NCI-H2196 treated with DMSO at 0.1 percent for 48 hours (cell line): Measurements from ENCODE around the gene IQGAP2.

Experiments
- DNase-seq: peaks from one replicate; lab custom pipeline; 2025; ENCODE audit not compliant: unreplicated experiment; lab: John Stamatoyannopoulos, UW

IQGAP2 gene

DNA sequence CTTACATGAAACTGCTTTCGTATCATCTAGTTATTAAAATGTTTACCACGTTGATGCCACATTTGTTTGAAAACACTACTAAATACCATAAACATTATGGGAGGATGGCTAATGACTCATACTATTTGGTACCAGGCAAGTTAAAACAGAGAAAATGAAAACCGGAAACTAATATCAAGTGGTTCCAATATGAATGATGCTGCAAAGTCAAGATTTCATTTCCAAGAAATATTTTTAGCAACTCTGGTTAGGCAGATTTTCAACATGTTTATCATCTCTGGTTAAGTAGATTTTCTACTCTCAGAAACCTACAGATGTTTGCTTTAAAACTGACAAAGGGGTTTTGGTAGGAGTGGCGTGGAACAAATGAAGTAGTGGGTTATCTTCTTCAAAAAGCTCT lies 307.9 kb downstream of the IQGAP2 start:
- no peak for DNase-seq

DNA sequence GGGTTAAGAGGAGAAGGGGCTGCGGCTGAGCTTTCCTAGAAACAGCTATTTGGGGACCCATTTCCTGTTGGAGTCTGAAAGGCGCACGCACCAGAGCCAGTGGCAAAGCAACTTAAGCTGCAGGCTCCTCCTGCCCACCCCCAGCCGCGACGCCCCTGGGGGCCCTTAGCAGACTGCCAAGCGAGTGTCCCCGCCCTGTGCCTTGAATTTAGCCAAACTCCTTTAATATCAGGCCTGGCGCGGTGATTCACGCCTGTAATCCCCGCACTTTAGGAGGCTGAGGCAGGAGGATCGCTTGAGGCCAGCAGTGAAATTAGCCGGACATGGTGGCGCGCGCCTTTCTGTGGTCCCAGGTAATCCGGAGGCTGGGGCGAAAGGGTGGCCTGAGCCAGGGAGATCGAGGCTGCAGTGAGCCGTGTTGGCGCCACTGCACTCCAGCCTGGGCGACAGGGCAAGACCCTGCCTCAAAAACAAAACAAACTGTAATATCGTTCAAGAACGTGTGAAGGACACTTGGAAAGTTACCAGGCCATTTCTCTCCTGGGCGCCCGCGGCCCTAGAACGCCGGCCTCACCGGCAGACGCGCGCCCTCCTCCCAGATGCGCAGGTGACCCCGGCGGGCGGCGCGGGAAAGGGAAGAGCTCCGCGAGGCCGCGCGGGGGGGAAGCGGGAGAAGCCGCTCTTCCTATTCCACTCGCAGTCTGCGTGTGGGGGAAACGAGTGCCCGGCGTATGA lies 311.8 kb downstream of the IQGAP2 start:
- no peak for DNase-seq

- no peak for DNase-seq
Observed at GRCh38 chr5:76715486-76715735, 312.3 kb downstream of the IQGAP2 start.

GRCh38 chr5:76715736-76716455 lies 312.8 kb downstream of the IQGAP2 start, which contains the start of gene F2R:
Gene F2R, plus strand, starts transcription at chr5:76716126. Its CDS starts 182 bp downstream, at chr5:76716308.
- DNase-seq, result no peak

DNA sequence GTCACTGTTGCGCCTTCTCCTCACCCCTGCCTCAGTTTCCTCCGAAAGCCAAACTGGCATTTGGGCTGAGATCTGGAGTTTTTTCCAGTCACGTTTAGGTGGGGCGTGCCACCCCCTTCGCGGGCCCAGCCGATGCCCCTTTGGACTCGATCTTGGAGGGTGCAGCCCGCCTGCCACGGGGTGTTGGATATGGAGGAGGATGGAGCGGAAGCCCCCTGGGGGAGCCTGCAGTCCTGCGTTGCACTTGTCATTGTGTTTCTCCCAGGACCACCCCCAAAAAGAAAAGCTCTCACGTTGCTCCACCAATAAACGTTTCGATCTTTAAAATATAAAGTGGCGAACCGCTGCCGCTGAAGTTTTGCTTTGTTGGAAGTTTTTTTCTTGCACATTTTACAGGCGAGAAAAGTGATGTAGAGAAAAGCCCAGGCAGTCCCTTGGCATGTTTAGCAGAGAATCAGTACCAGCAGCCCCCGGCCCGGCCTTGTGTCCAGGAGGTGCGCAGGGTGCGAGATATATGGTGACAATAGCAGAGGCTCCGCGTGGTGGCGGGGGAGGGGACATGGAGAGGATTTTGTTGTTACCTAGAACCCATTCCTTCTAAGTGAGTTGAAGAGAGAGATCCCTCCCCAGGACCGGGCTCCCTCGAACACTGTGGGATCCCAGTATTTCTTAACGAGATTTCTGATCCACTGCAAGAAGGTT lies 313.5 kb downstream of the IQGAP2 start:
- no peak for DNase-seq

DNA sequence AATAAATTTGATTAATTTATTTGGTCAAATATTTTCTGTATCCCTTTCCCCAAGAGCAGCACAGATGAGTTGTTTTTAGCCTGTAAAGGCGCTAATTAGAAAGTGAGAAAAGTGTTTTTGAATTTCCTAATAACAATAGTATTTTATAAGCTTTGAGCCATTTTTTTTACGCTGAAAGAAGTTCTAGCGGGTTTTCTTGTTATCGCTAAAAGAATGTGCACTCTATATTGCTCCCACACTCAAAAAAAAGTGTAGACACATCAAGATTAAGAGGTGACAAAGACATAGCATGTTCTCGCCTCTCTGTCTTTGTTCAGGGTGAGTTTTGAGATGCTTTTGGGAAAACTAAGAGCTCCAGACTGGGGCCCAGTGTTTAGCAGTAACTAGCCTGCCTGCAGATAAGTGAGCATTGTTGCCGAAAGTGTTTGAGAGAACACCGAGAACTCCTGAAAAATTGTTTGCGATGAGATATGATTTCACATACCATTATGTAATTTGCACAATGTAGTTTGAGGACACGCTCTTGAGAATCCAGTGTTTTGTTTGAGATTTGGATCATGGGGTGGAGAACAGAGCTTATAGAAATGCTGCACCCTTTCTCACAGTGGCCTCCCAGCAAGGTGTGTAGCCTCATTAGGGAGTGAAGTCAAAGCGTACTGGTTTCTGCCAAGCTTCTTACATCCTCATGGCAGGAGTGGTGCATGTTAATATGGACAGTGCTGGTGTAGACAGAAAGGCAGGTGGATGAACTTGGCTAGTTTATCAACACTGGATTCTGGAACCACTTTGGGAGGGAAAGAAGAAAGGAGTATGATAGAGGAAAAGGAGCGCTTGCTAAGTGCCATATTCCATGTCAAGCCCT lies 314.4 kb downstream of the IQGAP2 start:
- DNase-seq, result no peak

DNA sequence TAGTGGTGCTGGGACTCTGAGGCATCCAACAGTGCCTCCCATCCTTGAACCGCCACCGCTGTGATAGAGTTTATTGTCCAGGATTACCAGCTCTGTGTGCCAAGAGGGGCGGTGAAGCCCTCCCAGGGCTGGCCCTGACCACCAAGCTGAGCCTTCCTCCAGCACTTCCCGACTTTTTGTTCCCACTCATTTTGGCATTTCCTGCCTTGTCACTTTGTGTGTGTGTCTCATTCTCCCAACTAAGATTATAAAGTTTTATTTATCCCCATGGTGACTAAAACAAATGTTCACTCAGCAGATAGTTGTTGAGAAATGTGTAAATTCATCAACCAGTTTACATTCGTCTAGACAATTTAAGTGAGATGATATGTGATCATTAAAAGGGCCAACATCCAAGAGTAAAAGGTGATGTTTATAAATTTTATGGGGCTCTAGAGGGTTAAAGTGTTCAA lies 315.3 kb downstream of the IQGAP2 start:
- no peak for DNase-seq

GRCh38 chr5:76718880-76719279 lies 315.8 kb downstream of the IQGAP2 start:
- DNase-seq, result no peak

GRCh38 chr5:76720988-76721569 lies 318.0 kb downstream of the IQGAP2 start:
- no peak for DNase-seq

- DNase-seq, result no peak
Observed at GRCh38 chr5:76723266-76723665, 320.2 kb downstream of the IQGAP2 start.

- DNase-seq, result no peak
Observed at GRCh38 chr5:76723906-76724305, 320.8 kb downstream of the IQGAP2 start.

DNA sequence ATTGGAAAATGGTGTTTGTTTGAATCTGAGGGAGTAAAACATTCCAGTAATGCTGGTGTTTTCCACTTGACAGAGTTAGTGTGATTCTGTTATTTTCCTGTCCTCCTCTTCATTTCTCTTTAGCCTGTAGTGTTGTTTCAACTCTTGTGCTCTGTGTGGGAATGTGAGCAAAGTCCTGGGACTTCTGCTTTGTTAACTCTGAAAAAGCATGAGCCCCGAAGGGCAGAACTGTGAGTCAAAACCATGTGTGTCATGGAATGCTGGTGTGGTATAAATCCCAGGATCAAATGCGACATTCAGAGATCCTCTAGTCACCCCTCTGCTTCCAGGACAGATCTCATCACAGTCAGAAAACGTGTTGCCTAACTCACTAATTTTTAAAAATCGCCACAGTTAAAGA lies 321.8 kb downstream of the IQGAP2 start:
- no peak for DNase-seq

DNA sequence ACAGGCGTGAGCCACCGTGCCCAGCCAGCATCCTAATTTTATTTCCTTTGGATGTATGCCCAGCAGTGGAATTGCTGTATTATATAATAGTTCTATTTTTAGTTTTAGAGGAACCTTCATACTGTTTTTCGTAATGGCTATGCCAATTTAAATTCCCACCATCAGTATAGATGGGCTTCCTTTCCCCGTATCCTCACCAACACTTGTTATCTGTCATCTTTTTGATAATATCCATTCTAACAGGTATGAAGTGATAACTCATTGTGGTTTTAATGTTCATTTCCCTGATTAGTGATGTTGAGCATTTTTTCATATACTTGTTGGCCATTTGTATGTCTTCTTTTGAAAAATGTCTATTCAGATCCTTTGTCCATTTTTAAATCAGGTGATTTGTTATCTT lies 325.9 kb downstream of the IQGAP2 start:
- DNase-seq, result no peak

DNA sequence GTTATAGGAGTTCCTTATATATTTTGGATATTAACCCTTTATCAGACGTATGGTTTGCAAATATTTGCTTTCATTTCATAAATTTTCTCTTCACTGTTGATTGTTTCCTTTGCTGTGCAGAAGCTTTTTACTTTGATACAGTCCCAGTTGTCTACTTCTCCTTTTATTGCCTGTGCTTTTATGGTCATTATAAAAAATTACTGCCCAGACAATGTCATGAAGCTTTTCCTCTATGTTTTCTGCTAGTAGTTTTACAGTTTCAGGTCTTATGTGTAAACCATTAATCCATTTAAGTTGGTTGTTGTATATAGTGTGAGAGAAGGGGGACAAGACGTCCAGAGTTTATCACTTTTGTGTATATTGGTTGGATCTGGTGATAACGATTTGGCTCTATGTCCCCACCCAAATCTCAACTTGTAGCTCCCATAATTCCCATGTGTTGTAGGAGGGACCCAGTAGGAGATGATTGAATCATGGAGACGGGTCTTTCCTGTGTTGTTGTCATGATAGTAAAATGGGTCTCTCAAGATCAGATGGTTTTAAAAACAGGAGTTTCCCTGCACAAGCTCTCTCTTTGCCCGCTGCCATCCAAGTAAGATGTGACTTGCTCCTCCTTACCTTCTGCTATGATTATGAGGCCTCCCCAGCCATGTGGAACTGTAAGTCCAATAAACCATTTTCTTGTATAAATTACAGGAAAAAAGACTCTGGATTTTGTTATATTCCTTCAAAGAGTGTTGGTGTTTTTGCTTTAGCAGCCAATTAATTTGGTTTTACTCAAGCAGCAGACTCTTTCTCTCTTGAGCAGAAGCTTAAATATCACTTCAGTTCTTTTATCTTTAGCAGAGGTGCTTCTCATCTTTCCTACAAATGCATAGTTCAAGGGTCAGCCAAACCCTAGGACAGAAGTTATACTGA lies 326.5 kb downstream of the IQGAP2 start:
- DNase-seq, result no peak

- no peak for DNase-seq
Observed at GRCh38 chr5:76732405-76733048, 329.4 kb downstream of the IQGAP2 start.

- no peak for DNase-seq
Observed at GRCh38 chr5:76733049-76733417, 329.9 kb downstream of the IQGAP2 start.

DNA sequence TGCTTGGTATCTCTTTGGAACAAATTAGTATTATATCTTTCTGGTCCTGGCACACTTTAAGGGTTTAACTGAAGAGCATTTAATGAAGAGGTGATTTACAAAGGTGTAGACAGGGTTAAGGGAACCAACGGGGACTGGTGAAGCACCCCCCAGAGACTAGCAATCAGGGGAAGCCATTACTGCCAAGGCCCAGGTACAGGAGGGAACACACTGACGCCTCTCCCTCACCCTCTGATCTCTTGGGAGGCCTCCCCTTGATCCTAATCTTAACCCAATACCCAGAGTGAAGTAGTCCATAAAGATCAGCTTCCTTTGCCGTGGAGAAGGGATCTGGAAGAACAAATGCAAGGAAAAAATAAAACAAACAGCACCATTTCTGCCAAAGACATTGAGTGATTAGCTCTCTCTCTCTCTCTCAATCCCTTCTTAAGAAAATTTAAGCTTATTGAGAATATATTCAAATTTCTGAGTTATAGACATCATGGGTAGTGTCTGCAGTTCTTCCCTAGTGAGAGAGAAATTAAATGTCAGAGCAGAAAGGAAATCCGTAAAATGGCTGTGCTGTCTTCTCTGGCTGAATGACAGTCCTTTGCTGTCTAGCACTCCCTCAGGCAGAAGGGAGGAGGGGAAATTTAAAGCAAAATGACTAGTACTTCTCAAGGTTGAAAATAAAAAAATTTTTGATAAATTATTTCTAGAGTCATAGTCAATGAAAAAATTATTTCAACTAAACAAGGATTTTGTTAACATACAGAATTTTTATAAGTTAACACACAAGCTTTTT lies 332.9 kb downstream of the IQGAP2 start:
- no peak for DNase-seq

DNA sequence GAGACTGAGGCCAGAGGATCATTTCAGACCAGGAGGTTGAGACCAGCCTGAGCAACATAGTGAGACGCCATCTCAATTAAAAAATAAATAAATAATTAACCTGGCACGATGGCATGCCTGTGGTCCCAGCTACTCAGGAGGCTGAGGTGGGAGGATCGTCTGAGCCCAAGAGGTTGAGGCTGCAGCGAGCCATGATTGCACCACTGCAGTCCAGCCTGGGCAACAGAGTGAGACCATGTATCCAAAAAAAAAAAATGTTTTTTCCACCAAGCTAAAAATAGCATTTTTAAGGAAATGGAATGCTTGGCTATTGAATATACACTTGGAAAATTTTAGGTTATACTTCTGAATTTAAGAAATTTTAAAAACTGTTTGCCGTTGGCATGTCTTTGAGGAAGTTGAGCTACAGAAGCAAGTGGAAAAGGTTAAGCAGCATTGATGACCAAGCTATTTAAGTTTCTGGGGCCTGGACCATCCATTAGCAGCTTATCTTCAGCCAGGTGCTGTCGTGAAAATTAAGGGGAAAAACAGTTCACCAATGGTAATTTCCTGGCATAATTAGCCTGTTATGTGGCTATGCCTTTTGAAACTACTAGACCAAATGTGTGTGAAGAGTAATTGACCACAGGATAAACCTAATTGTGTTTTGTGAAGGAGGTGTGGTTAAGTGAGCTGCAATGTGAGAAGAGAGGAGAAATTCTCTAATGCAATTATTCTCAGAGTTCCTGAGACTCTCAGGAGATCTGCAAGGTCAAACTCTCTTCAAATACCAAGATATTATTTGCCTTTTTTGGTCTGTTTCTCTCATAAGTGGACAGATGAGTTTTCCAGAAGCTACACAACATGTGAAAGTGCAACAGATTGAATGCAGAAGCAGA lies 333.8 kb downstream of the IQGAP2 start:
- no peak for DNase-seq
